Measurements from ENCODE around the gene INS. TPM values are rescaled to one million over a fixed set of nuclear protein-coding genes. Genes with fewer than 3 reads are reported as not detected.

The INS gene
- total and polyA plus RNA-seq, 2 donors (not counting 1 experiment from before 2014, with no cell fraction given): not detected

DNA sequence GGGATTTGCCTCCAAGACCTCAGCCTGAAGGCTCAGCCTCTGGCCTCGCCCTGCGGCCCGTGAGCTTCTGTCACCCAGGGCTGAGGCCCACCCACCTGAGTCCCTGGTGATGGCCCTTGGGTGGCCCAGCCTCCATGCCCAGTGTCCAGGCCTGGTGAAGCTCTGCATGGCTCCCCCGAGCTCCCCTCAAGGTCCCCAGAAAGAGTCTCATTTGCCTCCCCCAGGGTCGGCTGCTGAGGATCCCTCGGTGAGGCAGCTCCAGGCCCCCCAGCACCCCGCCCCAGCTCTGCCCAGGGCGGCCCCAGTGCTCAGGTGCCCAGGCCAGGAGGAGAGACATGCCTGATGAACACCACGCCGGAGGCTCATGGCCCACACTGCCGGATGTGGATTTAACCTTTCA, 12.8 kb upstream of the INS start:
- Mint-ChIP-seq H3K27ac (no peak overlapping the region), H3K4me3 (no peak overlapping the region), H3K27me3 (no peaks in the 10 kb centered on the region), H3K4me1 (no peaks in the 10 kb centered on the region), H3K9me3 (ENCODE audit: insufficient read depth) (no peaks in the 10 kb centered on the region)
- CTCF ChIA-PET: no interaction called here
- H3K27me3 ChIP-seq (replicated peaks in 1 of 4; ENCODE audit: control extremely low read depth in 1 of 4, control insufficient read depth in 3 of 4, insufficient read depth in 4 of 4, low read length in 3 of 4): no peaks in the 10 kb centered on the region
- TF ChIP-seq, protein P1, sequence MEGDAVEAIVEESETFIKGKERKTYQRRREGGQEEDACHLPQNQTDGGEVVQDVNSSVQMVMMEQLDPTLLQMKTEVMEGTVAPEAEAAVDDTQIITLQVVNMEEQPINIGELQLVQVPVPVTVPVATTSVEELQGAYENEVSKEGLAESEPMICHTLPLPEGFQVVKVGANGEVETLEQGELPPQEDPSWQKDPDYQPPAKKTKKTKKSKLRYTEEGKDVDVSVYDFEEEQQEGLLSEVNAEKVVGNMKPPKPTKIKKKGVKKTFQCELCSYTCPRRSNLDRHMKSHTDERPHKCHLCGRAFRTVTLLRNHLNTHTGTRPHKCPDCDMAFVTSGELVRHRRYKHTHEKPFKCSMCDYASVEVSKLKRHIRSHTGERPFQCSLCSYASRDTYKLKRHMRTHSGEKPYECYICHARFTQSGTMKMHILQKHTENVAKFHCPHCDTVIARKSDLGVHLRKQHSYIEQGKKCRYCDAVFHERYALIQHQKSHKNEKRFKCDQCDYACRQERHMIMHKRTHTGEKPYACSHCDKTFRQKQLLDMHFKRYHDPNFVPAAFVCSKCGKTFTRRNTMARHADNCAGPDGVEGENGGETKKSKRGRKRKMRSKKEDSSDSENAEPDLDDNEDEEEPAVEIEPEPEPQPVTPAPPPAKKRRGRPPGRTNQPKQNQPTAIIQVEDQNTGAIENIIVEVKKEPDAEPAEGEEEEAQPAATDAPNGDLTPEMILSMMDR (IDR thresholded peaks at IDR 0.05): no peak
- TF ChIP-seq EZH2 (IDR thresholded peaks at IDR 0.05; ENCODE audit: borderline replicate concordance, insufficient read depth, low read depth, low read length, poor library complexity, severe bottlenecking): no peak
- no peaks in the 10 kb centered on the region for H3K4me1 ChIP-seq (ENCODE audit: control insufficient read depth in 2 of 2, insufficient read depth in 2 of 2, low read length in 2 of 2)
- H2AFZ ChIP-seq (ENCODE audit: insufficient read depth, low read depth, low read length, poor library complexity, severe bottlenecking): no peak overlapping the region
- H3K27ac ChIP-seq (ENCODE audit: low read length in 2 of 2): no peak overlapping the region
- no peaks in the 10 kb centered on the region for H3K79me2 ChIP-seq (ENCODE audit: control insufficient read depth, insufficient read depth, low read length)
- no peak overlapping the region for H3K4me2 ChIP-seq (replicated peaks; ENCODE audit: low read depth, low read length, poor library complexity, severe bottlenecking)
- WGBS (ENCODE audit: insufficient coverage): 65% methylated on average over 11 of the region's 11 CpGs
- H3K36me3 ChIP-seq (replicated peaks in 1 of 2; ENCODE audit: control extremely low read depth in 1 of 2, control insufficient read depth in 1 of 2, extremely low read depth in 1 of 2, insufficient read depth in 2 of 2, low read length in 1 of 2): no peaks in the 10 kb centered on the region
- no peak overlapping the region for H3K9ac ChIP-seq (ENCODE audit: low read length)
- intact Hi-C loops (cut with micrococcal nuclease): no loop called here
- H4K20me1 ChIP-seq (ENCODE audit: control insufficient read depth, insufficient read depth, low read length, poor library complexity, severe bottlenecking): no peaks in the 10 kb centered on the region
- peaks cover 0 to 3% (median 0%) of the 10 kb centered on the region in 3 donors for H3K9me3 ChIP-seq (ENCODE audit: control extremely low read depth in 1 of 3, control insufficient read depth in 2 of 3, insufficient read depth in 1 of 3, low read length in 2 of 3)
- no peak for DNase-seq
- POLR2A ChIA-PET: no interaction called here
- no peak for ATAC-seq (ENCODE audit: low read depth)
- no peak overlapping the region for H3K4me3 ChIP-seq (ENCODE audit: control extremely low read depth in 1 of 5, extremely low read depth in 1 of 5, insufficient read depth in 1 of 5, low read depth in 2 of 5, low read length in 4 of 5)

DNA sequence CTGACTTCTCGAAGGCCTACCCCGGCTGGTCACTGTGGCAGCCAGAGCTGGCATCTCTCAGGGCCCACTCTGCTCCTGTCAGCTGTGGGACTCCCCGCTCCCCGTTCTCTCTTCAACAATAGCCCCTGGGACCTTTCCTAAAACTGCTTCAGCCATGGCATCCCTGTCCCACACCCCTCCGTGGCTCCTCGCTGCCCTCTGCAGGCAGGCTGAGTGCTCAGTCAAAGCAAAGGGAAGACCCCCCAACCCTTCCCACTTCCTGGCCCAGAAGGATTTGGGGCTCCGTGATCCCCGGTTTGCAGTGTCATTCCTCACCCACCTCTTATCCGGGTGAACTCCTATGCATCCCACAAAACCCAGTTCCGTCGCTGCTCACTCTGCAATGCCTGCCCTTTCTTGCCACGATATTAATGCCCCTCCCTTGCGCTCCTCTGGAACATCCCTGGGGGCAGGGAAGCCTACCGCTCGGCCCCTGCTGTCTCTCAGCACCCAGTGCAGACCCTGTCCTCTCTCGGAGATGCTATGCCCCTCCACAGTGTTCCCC, 12.2 kb upstream of the INS start:
- Histone ChIP-seq H4K20me1 (ENCODE audit: control insufficient read depth, insufficient read depth, low read length, poor library complexity, severe bottlenecking) (no peaks in the 10 kb centered on the region), H3K4me2 (replicated peaks; ENCODE audit: low read depth, low read length, poor library complexity, severe bottlenecking) (no peak overlapping the region), H3K36me3 (replicated peaks in 1 of 2; ENCODE audit: control extremely low read depth in 1 of 2, control insufficient read depth in 1 of 2, extremely low read depth in 1 of 2, insufficient read depth in 2 of 2, low read length in 1 of 2) (no peaks in the 10 kb centered on the region), H3K27me3 (replicated peaks in 1 of 4; ENCODE audit: control extremely low read depth in 1 of 4, control insufficient read depth in 3 of 4, insufficient read depth in 4 of 4, low read length in 3 of 4) (no peaks in the 10 kb centered on the region), H3K4me3 (ENCODE audit: control extremely low read depth in 1 of 5, extremely low read depth in 1 of 5, insufficient read depth in 1 of 5, low read depth in 2 of 5, low read length in 4 of 5) (no peak overlapping the region), H2AFZ (ENCODE audit: insufficient read depth, low read depth, low read length, poor library complexity, severe bottlenecking) (no peak overlapping the region), H3K9me3 (ENCODE audit: control extremely low read depth in 1 of 3, control insufficient read depth in 2 of 3, insufficient read depth in 1 of 3, low read length in 2 of 3) (peaks cover 0 to 3% (median 0%) of the 10 kb centered on the region in 3 donors), H3K27ac (ENCODE audit: low read length in 2 of 2) (no peak overlapping the region), H3K79me2 (ENCODE audit: control insufficient read depth, insufficient read depth, low read length) (no peaks in the 10 kb centered on the region), H3K4me1 (ENCODE audit: control insufficient read depth in 2 of 2, insufficient read depth in 2 of 2, low read length in 2 of 2) (no peaks in the 10 kb centered on the region), H3K9ac (ENCODE audit: low read length) (no peak overlapping the region)
- no peak for DNase-seq
- POLR2A ChIA-PET: no interaction called here
- WGBS (ENCODE audit: insufficient coverage): 75% methylated on average over 16 of the region's 16 CpGs
- no peak for ATAC-seq (ENCODE audit: low read depth)
- no peak overlapping the region for H3K4me3 Mint-ChIP-seq
- no peak overlapping the region for H3K27ac Mint-ChIP-seq
- intact Hi-C loops (cut with micrococcal nuclease): no loop called here
- no peaks in the 10 kb centered on the region for H3K4me1 Mint-ChIP-seq
- CTCF ChIA-PET: no interaction called here
- H3K27me3 Mint-ChIP-seq: no peaks in the 10 kb centered on the region
- TF ChIP-seq, protein P1 (IDR thresholded peaks at IDR 0.05): no peak
- no peak for TF ChIP-seq EZH2 (IDR thresholded peaks at IDR 0.05; ENCODE audit: borderline replicate concordance, insufficient read depth, low read depth, low read length, poor library complexity, severe bottlenecking)
- no peaks in the 10 kb centered on the region for H3K9me3 Mint-ChIP-seq (ENCODE audit: insufficient read depth)
